Activated T-cell treated with anti-CD3 and anti-CD28 coated beads, Interleukin-2, amount 50 U/mL, for 24 hours (primary cell): ENCODE results near the gene KCNB1.
"Not testable (repeated sequence)": the region's sequence is repeated elsewhere in the genome, so short reads cannot be mapped to it uniquely, and the experiment has no call there.

Source experiments
- DNase-seq: peaks from one replicate; pipeline ENCODE4 v3.0.0-alpha.2; 2020
- H3K27ac Mint-ChIP-seq: 2 replicates; pipeline ENCODE4 v1.8.0; 2020; ENCODE audit warnings: mild to moderate bottlenecking, mixed read lengths
- H3K27me3 Mint-ChIP-seq: 2 replicates; pipeline ENCODE4 v1.8.0; 2020; ENCODE audit warnings: mixed read lengths
- H3K36me3 Mint-ChIP-seq: 2 replicates; pipeline ENCODE4 v1.8.0; 2020; ENCODE audit warnings: low read depth, mixed read lengths
- H3K4me1 Mint-ChIP-seq: 2 replicates; pipeline ENCODE4 v1.8.0; 2020; ENCODE audit warnings: low read depth, mixed read lengths
- H3K4me3 Mint-ChIP-seq: 2 replicates; pipeline ENCODE4 v1.8.0; 2020; ENCODE audit warnings: mild to moderate bottlenecking, moderate library complexity, mixed read lengths
- H3K9me3 Mint-ChIP-seq: 2 replicates; pipeline ENCODE4 v1.8.0; 2020; ENCODE audit warnings: mixed read lengths

Gene KCNB1

GRCh38 chr20:49330701-49331615 is 151.5 kb downstream of the KCNB1 start:
- H3K27me3 Mint-ChIP-seq = peaks cover 26% of the 10 kb centered on the region
- no peaks in the 10 kb centered on the region for H3K4me1 Mint-ChIP-seq
- H3K27ac Mint-ChIP-seq = no peak overlapping the region
- H3K4me3 Mint-ChIP-seq = no peak overlapping the region
- DNase-seq = no peak
- H3K9me3 Mint-ChIP-seq = no peaks in the 10 kb centered on the region
- H3K36me3 Mint-ChIP-seq = no peaks in the 10 kb centered on the region

- no peak for DNase-seq
- H3K9me3 Mint-ChIP-seq = no peaks in the 10 kb centered on the region
- no peak overlapping the region for H3K27ac Mint-ChIP-seq
- H3K36me3 Mint-ChIP-seq = no peaks in the 10 kb centered on the region
- peaks cover 10% of the 10 kb centered on the region for H3K4me1 Mint-ChIP-seq
- H3K27me3 Mint-ChIP-seq = peaks cover 22% of the 10 kb centered on the region
- no peak overlapping the region for H3K4me3 Mint-ChIP-seq
Measured at GRCh38 chr20:49328790-49329189, 153.7 kb downstream of the KCNB1 start.

- Mint-ChIP-seq H3K4me1 (peaks cover 21% of the 10 kb centered on the region), H3K9me3 (no peaks in the 10 kb centered on the region), H3K4me3 (no peak overlapping the region), H3K27ac (no peak overlapping the region), H3K27me3 (peaks cover 15% of the 10 kb centered on the region), H3K36me3 (no peaks in the 10 kb centered on the region)
- no peak for DNase-seq
Measured at GRCh38 chr20:49326026-49326425, 156.4 kb downstream of the KCNB1 start.

- Mint-ChIP-seq H3K4me1 (peaks cover 25% of the 10 kb centered on the region), H3K27ac (peak overlapping the region; percentile 82), H3K36me3 (no peaks in the 10 kb centered on the region), H3K27me3 (peaks cover 26% of the 10 kb centered on the region), H3K4me3 (no peak overlapping the region), H3K9me3 (no peaks in the 10 kb centered on the region)
- DNase-seq = no peak
Measured at GRCh38 chr20:49324306-49324705, 158.2 kb downstream of the KCNB1 start.

- Mint-ChIP-seq H3K27me3 (peaks cover 32% of the 10 kb centered on the region), H3K9me3 (no peaks in the 10 kb centered on the region), H3K36me3 (no peaks in the 10 kb centered on the region), H3K27ac (peak overlapping the region; percentile 82), H3K4me3 (peak overlapping the region; percentile 18), H3K4me1 (peaks cover 30% of the 10 kb centered on the region)
- peak; percentile 55 for DNase-seq
Measured at GRCh38 chr20:49323622-49324238, 158.7 kb downstream of the KCNB1 start.

GRCh38 chr20:49320460-49320859 is 162.0 kb downstream of the KCNB1 start:
- no peak overlapping the region for H3K4me3 Mint-ChIP-seq
- peaks cover 58% of the 10 kb centered on the region for H3K27me3 Mint-ChIP-seq
- peaks cover 36% of the 10 kb centered on the region for H3K4me1 Mint-ChIP-seq
- no peak overlapping the region for H3K27ac Mint-ChIP-seq
- DNase-seq = no peak
- H3K9me3 Mint-ChIP-seq = no peaks in the 10 kb centered on the region
- H3K36me3 Mint-ChIP-seq = no peaks in the 10 kb centered on the region

- Mint-ChIP-seq H3K27me3 (peaks cover 60% of the 10 kb centered on the region), H3K36me3 (no peaks in the 10 kb centered on the region), H3K4me3 (peak overlapping the region; percentile 80), H3K9me3 (no peaks in the 10 kb centered on the region), H3K27ac (no peak overlapping the region), H3K4me1 (peaks cover 31% of the 10 kb centered on the region)
- DNase-seq = peak; percentile 31
Measured at GRCh38 chr20:49319208-49319809, 163.2 kb downstream of the KCNB1 start.

- peaks cover 61% of the 10 kb centered on the region for H3K27me3 Mint-ChIP-seq
- H3K4me1 Mint-ChIP-seq = peaks cover 24% of the 10 kb centered on the region
- H3K9me3 Mint-ChIP-seq = no peaks in the 10 kb centered on the region
- no peak overlapping the region for H3K27ac Mint-ChIP-seq
- H3K4me3 Mint-ChIP-seq = peak overlapping the region; percentile 80
- H3K36me3 Mint-ChIP-seq = no peaks in the 10 kb centered on the region
- peak; percentile 41 for DNase-seq
Measured at GRCh38 chr20:49318430-49319207, 163.8 kb downstream of the KCNB1 start.

GRCh38 chr20:49318091-49318429 is 164.4 kb downstream of the KCNB1 start:
- H3K27me3 Mint-ChIP-seq = peaks cover 61% of the 10 kb centered on the region

GRCh38 chr20:49316704-49317103 is 165.8 kb downstream of the KCNB1 start:
- Mint-ChIP-seq H3K36me3 (no peaks in the 10 kb centered on the region), H3K27me3 (peaks cover 58% of the 10 kb centered on the region), H3K27ac (no peak overlapping the region), H3K4me1 (peaks cover 16% of the 10 kb centered on the region), H3K4me3 (no peak overlapping the region), H3K9me3 (no peaks in the 10 kb centered on the region)
- no peak for DNase-seq

More at GRCh38 chr20:49318091-49318429, 164.4 kb downstream of the KCNB1 start:
- peak; percentile 31 for DNase-seq
- Mint-ChIP-seq H3K36me3 (no peaks in the 10 kb centered on the region), H3K4me1 (peaks cover 20% of the 10 kb centered on the region), H3K27ac (no peak overlapping the region), H3K4me3 (peak overlapping the region; percentile 29), H3K9me3 (no peaks in the 10 kb centered on the region)

GRCh38 chr20:49315580-49315979 is 166.9 kb downstream of the KCNB1 start:
- Mint-ChIP-seq H3K27me3 (peaks cover 48% of the 10 kb centered on the region), H3K9me3 (peaks cover 6% of the 10 kb centered on the region), H3K27ac (no peak overlapping the region), H3K4me3 (no peak overlapping the region), H3K36me3 (no peaks in the 10 kb centered on the region), H3K4me1 (peaks cover 25% of the 10 kb centered on the region)
- DNase-seq = no peak

- peaks cover 12% of the 10 kb centered on the region for H3K9me3 Mint-ChIP-seq
- peaks cover 33% of the 10 kb centered on the region for H3K27me3 Mint-ChIP-seq
Measured at GRCh38 chr20:49314052-49314451, 168.4 kb downstream of the KCNB1 start.

More at GRCh38 chr20:49314052-49314451, 168.4 kb downstream of the KCNB1 start:
- H3K27ac Mint-ChIP-seq, H3K4me3 Mint-ChIP-seq, DNase-seq, H3K36me3 Mint-ChIP-seq: not testable (repeated sequence)
- peaks cover 33% of the 10 kb centered on the region for H3K4me1 Mint-ChIP-seq
